ENCODE results near the gene POTEM.
"Not testable (repeated sequence)": the region's sequence is repeated elsewhere in the genome, so short reads cannot be mapped to it uniquely, and the experiment has no call there.

- TF ChIP-seq, protein P1, sequence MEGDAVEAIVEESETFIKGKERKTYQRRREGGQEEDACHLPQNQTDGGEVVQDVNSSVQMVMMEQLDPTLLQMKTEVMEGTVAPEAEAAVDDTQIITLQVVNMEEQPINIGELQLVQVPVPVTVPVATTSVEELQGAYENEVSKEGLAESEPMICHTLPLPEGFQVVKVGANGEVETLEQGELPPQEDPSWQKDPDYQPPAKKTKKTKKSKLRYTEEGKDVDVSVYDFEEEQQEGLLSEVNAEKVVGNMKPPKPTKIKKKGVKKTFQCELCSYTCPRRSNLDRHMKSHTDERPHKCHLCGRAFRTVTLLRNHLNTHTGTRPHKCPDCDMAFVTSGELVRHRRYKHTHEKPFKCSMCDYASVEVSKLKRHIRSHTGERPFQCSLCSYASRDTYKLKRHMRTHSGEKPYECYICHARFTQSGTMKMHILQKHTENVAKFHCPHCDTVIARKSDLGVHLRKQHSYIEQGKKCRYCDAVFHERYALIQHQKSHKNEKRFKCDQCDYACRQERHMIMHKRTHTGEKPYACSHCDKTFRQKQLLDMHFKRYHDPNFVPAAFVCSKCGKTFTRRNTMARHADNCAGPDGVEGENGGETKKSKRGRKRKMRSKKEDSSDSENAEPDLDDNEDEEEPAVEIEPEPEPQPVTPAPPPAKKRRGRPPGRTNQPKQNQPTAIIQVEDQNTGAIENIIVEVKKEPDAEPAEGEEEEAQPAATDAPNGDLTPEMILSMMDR (conservative IDR thresholded peaks at IDR 0.05 in 1 of 2, IDR thresholded peaks at IDR 0.05 in 1 of 2; ENCODE audit: extremely low read depth in 1 of 2, insufficient read depth in 1 of 2, low read depth in 1 of 2, low read length in 2 of 2), result not testable (repeated sequence)
- TF ChIP-seq EZH2 (IDR thresholded peaks at IDR 0.05; ENCODE audit: borderline replicate concordance, low read length), result not testable (repeated sequence)
Observed at GRCh38 chr14:19007678-19008077, 40.4 kb downstream of the POTEM start.

All from mammary epithelial cell (primary cell).